ENCODE data around the gene SLC25A6. TPM values are rescaled to one million over a fixed set of nuclear protein-coding genes. Genes with fewer than 3 reads are reported as not detected.

Gene SLC25A6
- total RNA-seq, 1 experiment from 2014 or later = 553 TPM

DNA sequence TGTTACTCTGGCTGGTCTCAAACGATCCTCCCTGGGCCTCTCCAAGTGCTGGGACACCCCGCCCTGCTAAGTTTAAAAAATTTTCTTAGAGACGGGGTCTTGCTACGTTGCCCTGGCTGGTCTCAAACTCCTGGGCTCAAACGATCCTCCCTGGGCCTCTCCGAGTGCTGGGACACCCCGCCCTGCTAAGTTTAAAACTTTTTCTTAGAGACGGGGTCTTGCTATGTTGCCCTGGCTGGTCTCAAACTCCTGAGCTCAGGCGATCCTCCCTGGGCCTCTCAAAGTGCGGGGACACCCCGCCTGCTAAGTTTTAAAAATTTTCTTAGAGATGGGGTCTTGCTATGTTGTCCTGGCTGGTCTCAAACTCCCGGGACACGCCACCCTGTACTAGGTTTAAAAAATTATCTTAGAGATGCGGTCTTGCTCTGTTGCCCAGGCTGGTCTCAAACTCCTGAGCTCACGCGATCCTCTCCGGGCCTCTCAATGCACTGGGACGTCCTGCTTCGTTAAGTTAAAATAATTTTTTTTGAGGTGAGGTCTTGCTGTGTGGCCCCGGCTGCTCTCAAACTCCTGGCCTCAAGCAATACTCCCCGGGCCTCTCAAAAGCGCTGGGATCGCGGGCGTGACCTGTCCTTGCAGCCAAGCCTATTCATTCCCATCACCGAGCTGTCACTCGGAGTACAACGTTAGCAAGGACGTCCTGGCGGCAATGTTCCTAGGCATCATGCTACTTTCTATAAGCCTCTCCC is 1.1 kb downstream of the SLC25A6 start:
- peak overlapping the region; percentile 87 for H3K4me2 ChIP-seq (ENCODE audit: insufficient read depth, insufficient read length, low read length)
- no peak overlapping the region for H2BK20ac ChIP-seq (ENCODE audit: low read depth, low read length, poor library complexity, severe bottlenecking)
- Mint-ChIP-seq H3K27me3 (ENCODE audit: low read depth) (no peaks in the 10 kb centered on the region; the same call in none of the 2 replicates), H3K27ac (peak overlapping the region; percentile 84 to 95 (median 88); a peak in 6 of 7 replicates), H3K4me1 (peaks cover 21 to 51% of the 10 kb centered on the region in 2 experiments), H3K4me3 (peak overlapping the region; percentile 92 to 95), H3K36me3 (ENCODE audit: insufficient read depth in 1 of 3, low read depth in 3 of 3) (peaks cover 54 to 66% (median 61%) of the 10 kb centered on the region in 3 experiments), H3K9me3 (peaks cover 3 to 4% of the 10 kb centered on the region in 2 experiments; a peak in 3 of 5 replicates)
- H3T11ph ChIP-seq (ENCODE audit: low read length) = no peak overlapping the region
- H2BK15ac ChIP-seq (ENCODE audit: low read depth, low read length) = no peak overlapping the region
- no peak overlapping the region for H4K5ac ChIP-seq (ENCODE audit: insufficient read length, low read depth, low read length)
- no peak overlapping the region for H3K23ac ChIP-seq (ENCODE audit: insufficient read length, low read depth, low read length)
- no peaks in the 10 kb centered on the region for H3K9me3 ChIP-seq (ENCODE audit: control insufficient read depth, low read depth, low read length)
- H3K27me3 ChIP-seq (ENCODE audit: insufficient read depth, low read length) = no peaks in the 10 kb centered on the region
- no peak for DNase-seq
- no peak overlapping the region for H4K8ac ChIP-seq (replicated peaks; ENCODE audit: insufficient read length, low read depth, low read length)
- no peak overlapping the region for H3K14ac ChIP-seq (ENCODE audit: insufficient read depth, low read length)
- H3K79me1 ChIP-seq (ENCODE audit: insufficient read depth, low read depth, low read length, poor library complexity, severe bottlenecking) = peaks cover 22% of the 10 kb centered on the region
- no peak overlapping the region for H2AFZ ChIP-seq (ENCODE audit: low read length)
- no peak overlapping the region for H2BK5ac ChIP-seq (ENCODE audit: insufficient read length, low read length)
- no peak overlapping the region for H2AK5ac ChIP-seq (ENCODE audit: insufficient read length, low read length)
- peaks cover 8% of the 10 kb centered on the region for H3K23me2 ChIP-seq (ENCODE audit: insufficient read length, low read depth, low read length, poor library complexity, severe bottlenecking)
- no peak overlapping the region for H3K4ac ChIP-seq (ENCODE audit: low read depth, low read length)
- no peak overlapping the region for H2BK12ac ChIP-seq (ENCODE audit: insufficient read length, low read depth, low read length)
- WGBS (ENCODE audit: extremely low coverage, insufficient read length, low lambda C conversion rate) = no CpG with 5 or more reads among the region's 30 CpGs
- H4K20me1 ChIP-seq (ENCODE audit: control insufficient read depth, insufficient read depth, insufficient read length) = no peaks in the 10 kb centered on the region
- H3K56ac ChIP-seq (ENCODE audit: insufficient read length, low read depth, low read length) = no peak overlapping the region
- peaks cover 33% of the 10 kb centered on the region; the same call in 1 of the 2 replicates for H3K79me2 ChIP-seq (ENCODE audit: insufficient read depth, low read length)
- H3K9ac ChIP-seq (ENCODE audit: extremely low read depth, insufficient read length, low read length) = peak overlapping the region; percentile 87
- TF ChIP-seq, protein P1, sequence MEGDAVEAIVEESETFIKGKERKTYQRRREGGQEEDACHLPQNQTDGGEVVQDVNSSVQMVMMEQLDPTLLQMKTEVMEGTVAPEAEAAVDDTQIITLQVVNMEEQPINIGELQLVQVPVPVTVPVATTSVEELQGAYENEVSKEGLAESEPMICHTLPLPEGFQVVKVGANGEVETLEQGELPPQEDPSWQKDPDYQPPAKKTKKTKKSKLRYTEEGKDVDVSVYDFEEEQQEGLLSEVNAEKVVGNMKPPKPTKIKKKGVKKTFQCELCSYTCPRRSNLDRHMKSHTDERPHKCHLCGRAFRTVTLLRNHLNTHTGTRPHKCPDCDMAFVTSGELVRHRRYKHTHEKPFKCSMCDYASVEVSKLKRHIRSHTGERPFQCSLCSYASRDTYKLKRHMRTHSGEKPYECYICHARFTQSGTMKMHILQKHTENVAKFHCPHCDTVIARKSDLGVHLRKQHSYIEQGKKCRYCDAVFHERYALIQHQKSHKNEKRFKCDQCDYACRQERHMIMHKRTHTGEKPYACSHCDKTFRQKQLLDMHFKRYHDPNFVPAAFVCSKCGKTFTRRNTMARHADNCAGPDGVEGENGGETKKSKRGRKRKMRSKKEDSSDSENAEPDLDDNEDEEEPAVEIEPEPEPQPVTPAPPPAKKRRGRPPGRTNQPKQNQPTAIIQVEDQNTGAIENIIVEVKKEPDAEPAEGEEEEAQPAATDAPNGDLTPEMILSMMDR (conservative IDR thresholded peaks at IDR 0.05) = no peak
- no peak overlapping the region for H3K27ac ChIP-seq (ENCODE audit: insufficient read length, low read depth, low read length)
- no peak overlapping the region for H3K18ac ChIP-seq (ENCODE audit: insufficient read length, low read depth, low read length)
- H4K91ac ChIP-seq (ENCODE audit: insufficient read length, low read depth, low read length) = no peak overlapping the region
- no peaks in the 10 kb centered on the region for H3K4me1 ChIP-seq (ENCODE audit: insufficient read depth, low read length)
- no peak overlapping the region for H2BK120ac ChIP-seq (ENCODE audit: low read depth, low read length, poor library complexity, severe bottlenecking)

Data from H9 (cell line).